Psoas muscle (tissue), 8 donors: ENCODE measurements around the gene TMEM170B. TPM values are rescaled to one million over a fixed set of nuclear protein-coding genes. Genes with fewer than 3 reads are reported as not detected.
"Not testable (repeated sequence)": the region's sequence is repeated elsewhere in the genome, so short reads cannot be mapped to it uniquely, and the experiment has no call there.

Source experiments
- ATAC-seq, 4 donors: fragments of 200-7000 bp; cut with Tn5 transposase; one replicate each; pipeline ENCODE4 v1.9.1; 2020; ENCODE audit warnings: moderate library complexity in 3 of 4, mild to moderate bottlenecking in 2 of 4
- DNase-seq, 2 donors: peaks; one replicate each; pipeline ENCODE4 v3.0.0-alpha.2; 2020
- H3K27ac ChIP-seq: fragments of 200-600 bp; one replicate; pipeline ENCODE4 v1.8.0; 2022
- H3K27me3 ChIP-seq, 3 donors: fragments of 200-600 bp in 1 of 3; one replicate each; pipeline versions ENCODE4 v1.6.1 to v1.8.0; 2013 to 2022; ENCODE audit warnings: low read length in 2 of 3, mild to moderate bottlenecking in 2 of 3, moderate library complexity in 1 of 3; ENCODE audit not compliant: insufficient read depth in 3 of 3
- H3K36me3 ChIP-seq, 2 donors: fragments of 200-600 bp in 1 of 2; one replicate each; pipeline versions ENCODE4 v1.6.1 to v1.8.0; 2013 to 2022; ENCODE audit warnings: low read depth in 1 of 2, mild to moderate bottlenecking in 1 of 2, moderate library complexity in 1 of 2; ENCODE audit not compliant: insufficient read depth in 1 of 2
- H3K4me1 ChIP-seq: fragments of 200-600 bp; one replicate; pipeline ENCODE4 v1.8.0; 2022
- H3K4me3 ChIP-seq: fragments of 200-600 bp; one replicate; pipeline ENCODE4 v1.8.0; 2022; ENCODE audit warnings: mild to moderate bottlenecking
- H3K9me3 ChIP-seq: fragments of 200-600 bp; one replicate; pipeline ENCODE4 v1.8.0; 2022
- WGBS, 3 donors: extraction: QIAGEN DNeasy Blood & Tissue Kit; methylation state at CpG; one replicate each; pipeline versions ENCODE4 v1.1.6 to v1.1.7; 2013; 5-methylcytosine and 5-hydroxymethylcytosine counted together
- intact Hi-C, 2 donors: fragments of 100-400 bp; cut with DNase I; formaldehyde crosslinking; loops; one replicate each; pipeline versions ENCODE4 v1.11.0 to v1.14.2; 2022
- polyA plus RNA-seq, 3 donors: library from polyadenylated mRNA; stranded (reverse); fragments of 200-250 nt; gene quantifications; one replicate each; pipeline ENCODE4 v1.2.3, GENCODE V29; 2013
- total RNA-seq, 4 donors: library from RNA; stranded (reverse); fragmentation: NEBNext Ultra II Directional in 2 of 4; extraction: Animal tissue kit (Norgen Biotek cat#: 25700) in 2 of 4; gene quantifications; one replicate each; pipeline versions ENCODE4 v1.2.1 to v1.2.4, GENCODE V29; 2021 to 2023
- TF ChIP-seq, protein P1 (sequence below): fragments of 200-600 bp; IDR thresholded peaks from one replicate; pipeline ENCODE4 v1.8.0; 2022; ENCODE audit warnings: antibody characterized with exemption
- donor health status: healthy with polysubstance abuse.
- donor health status: DM: no; HTN: no; CAD: no; lungs with moderate emphysema.
- donor health status: Bipolar disorder and iron deficiency.
- donor health status: healthy.
- donor health status: DM: yes; HTN: yes; CAD: no.
- donor health status: DM: no; HTN: no; CAD: no.
- donor health status: DM: no; HTN: no; CAD: no.
- donor health status: DM: yes; HTN: yes; CAD: no.

TMEM170B gene
- total and polyA plus RNA-seq, 7 donors: 2.7 to 20.0 (median 7.4) TPM

DNA sequence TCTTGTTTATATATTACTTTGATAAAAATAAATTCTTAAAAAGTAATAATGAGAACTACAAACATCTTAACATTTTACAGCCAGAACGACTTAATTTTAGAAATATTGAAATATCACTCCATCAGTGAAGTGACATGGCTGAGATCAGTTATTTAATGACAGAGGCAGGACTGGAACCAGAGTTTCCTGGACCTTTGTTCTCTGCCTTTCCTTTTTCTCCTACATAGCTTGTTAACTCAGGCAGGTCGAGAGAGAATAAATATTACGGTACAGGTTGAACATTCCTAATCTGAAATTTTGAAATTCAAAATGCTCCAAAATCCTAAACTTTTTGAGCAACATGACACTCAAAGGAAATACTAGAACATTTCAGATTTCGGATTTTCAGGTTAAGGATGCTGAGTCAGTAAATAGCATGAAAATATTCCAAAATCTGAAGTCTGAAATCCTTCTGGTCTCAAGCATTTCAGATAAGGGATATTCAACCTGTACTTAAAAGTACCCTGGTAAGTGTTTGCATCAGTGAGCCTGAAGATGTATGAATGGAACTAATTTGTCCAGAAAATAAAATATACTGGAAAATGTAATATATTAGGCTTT is 6.5 kb downstream of the TMEM170B start:
- ATAC-seq: no peak
- no peak for DNase-seq
- Histone ChIP-seq H3K4me3 (no peak overlapping the region), H3K27ac (no peak overlapping the region), H3K27me3 (no peaks in the 10 kb centered on the region), H3K36me3 (no peaks in the 10 kb centered on the region), H3K4me1 (peaks cover 9% of the 10 kb centered on the region), H3K9me3 (no peaks in the 10 kb centered on the region)
- intact Hi-C loops: no loop called here
- TF ChIP-seq, protein P1, sequence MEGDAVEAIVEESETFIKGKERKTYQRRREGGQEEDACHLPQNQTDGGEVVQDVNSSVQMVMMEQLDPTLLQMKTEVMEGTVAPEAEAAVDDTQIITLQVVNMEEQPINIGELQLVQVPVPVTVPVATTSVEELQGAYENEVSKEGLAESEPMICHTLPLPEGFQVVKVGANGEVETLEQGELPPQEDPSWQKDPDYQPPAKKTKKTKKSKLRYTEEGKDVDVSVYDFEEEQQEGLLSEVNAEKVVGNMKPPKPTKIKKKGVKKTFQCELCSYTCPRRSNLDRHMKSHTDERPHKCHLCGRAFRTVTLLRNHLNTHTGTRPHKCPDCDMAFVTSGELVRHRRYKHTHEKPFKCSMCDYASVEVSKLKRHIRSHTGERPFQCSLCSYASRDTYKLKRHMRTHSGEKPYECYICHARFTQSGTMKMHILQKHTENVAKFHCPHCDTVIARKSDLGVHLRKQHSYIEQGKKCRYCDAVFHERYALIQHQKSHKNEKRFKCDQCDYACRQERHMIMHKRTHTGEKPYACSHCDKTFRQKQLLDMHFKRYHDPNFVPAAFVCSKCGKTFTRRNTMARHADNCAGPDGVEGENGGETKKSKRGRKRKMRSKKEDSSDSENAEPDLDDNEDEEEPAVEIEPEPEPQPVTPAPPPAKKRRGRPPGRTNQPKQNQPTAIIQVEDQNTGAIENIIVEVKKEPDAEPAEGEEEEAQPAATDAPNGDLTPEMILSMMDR: no peak
- WGBS, 3 donors: 71 to 76% (median 74%) methylated on average over 4 of the region's 4 CpGs

DNA sequence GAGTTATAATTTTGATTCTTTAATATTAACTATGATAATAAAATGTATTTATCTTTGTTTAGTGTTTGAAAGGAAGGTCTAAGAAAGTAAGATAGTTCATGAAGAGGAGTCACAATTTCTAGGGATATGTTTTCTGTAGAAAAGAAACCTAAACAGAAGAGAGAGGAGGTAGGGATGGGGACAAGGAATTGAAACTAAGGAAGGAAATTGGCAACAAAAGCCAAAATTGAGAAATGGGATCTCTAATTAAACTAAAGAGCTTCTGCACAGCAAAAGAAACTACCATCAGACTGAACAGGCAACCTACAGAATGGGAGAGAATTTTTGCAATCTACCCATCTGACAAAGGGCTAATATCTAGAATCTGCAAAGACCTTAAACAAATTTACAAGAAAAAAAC is 10.3 kb downstream of the TMEM170B start:
- H3K27ac ChIP-seq, DNase-seq, intact Hi-C loops: not testable (repeated sequence)

GRCh38 chr6:11548578-11548977 is 11.0 kb downstream of the TMEM170B start:
- WGBS, 3 donors: 93 to 94% (median 93%) methylated on average over 4 of the region's 4 CpGs
- ATAC-seq, H3K27me3 ChIP-seq, H3K9me3 ChIP-seq, intact Hi-C loops, H3K36me3 ChIP-seq, H3K4me1 ChIP-seq, H3K27ac ChIP-seq, DNase-seq, H3K4me3 ChIP-seq: not testable (repeated sequence)

More for the DNA sequence above, 10.3 kb downstream of the TMEM170B start:
- not testable (repeated sequence) for ATAC-seq, H3K9me3 ChIP-seq, H3K4me3 ChIP-seq, H3K36me3 ChIP-seq, H3K4me1 ChIP-seq, H3K27me3 ChIP-seq

- H3K27me3 ChIP-seq: no peaks in the 10 kb centered on the region
- intact Hi-C loops: no loop called here
- TF ChIP-seq, protein P1: no peak
- H3K27ac ChIP-seq: no peak overlapping the region
- no peaks in the 10 kb centered on the region for H3K36me3 ChIP-seq
- 89 to 97% (median 97%) methylated on average over 1 of the region's 1 CpG for WGBS, 3 donors
- H3K4me1 ChIP-seq: peaks cover 3% of the 10 kb centered on the region
- ATAC-seq (no peak), DNase-seq (no peak)
- no peaks in the 10 kb centered on the region for H3K9me3 ChIP-seq
- H3K4me3 ChIP-seq: no peak overlapping the region
Observed at GRCh38 chr6:11551053-11551452, 13.5 kb downstream of the TMEM170B start.

GRCh38 chr6:11552442-11552841 is 14.9 kb downstream of the TMEM170B start:
- ATAC-seq: no peak
- no peak overlapping the region for H3K27ac ChIP-seq

More at GRCh38 chr6:11552442-11552841, 14.9 kb downstream of the TMEM170B start:
- H3K4me3 ChIP-seq: no peak overlapping the region
- DNase-seq: no peak
- TF ChIP-seq, protein P1: no peak
- no peaks in the 10 kb centered on the region for H3K36me3 ChIP-seq
- H3K9me3 ChIP-seq: no peaks in the 10 kb centered on the region
- H3K4me1 ChIP-seq: peaks cover 3% of the 10 kb centered on the region
- intact Hi-C loops: no loop called here
- H3K27me3 ChIP-seq: no peaks in the 10 kb centered on the region
